Upper lobe of left lung (tissue), 4 donors: ENCODE results near the gene SYMPK.

Experiments used
- EP300 ChIP-seq, 4 donors: sonication (generic); formaldehyde crosslinking; IDR thresholded peaks; one replicate each; pipeline ENCODE4 v1.5.1; 2017; ENCODE audit warnings: antibody characterized with exemption in 4 of 4, control low read depth in 2 of 4
- POLR2A ChIP-seq, 4 donors: fragments of 450-650 bp; IDR thresholded peaks; one replicate each; pipeline ENCODE4 v1.5.1; 2016 to 2017; ENCODE audit warnings: antibody characterized with exemption in 4 of 4, mild to moderate bottlenecking in 2 of 4
- POLR2AphosphoS5 ChIP-seq, 2 donors: sonication (generic); formaldehyde crosslinking; IDR thresholded peaks; one replicate each; pipeline ENCODE4 v1.5.1; 2017; ENCODE audit warnings: antibody characterized with exemption in 2 of 2
- TF ChIP-seq, protein P1 (sequence below), 6 experiments: fragments of 450-650 bp in 4 of 6; fragments of 200-600 bp in 2 of 6; sonication (generic) in 2 of 6; IDR thresholded peaks; one replicate each; pipeline ENCODE4 v1.5.1; 2016 to 2019; ENCODE audit warnings: antibody characterized with exemption in 6 of 6

DNA sequence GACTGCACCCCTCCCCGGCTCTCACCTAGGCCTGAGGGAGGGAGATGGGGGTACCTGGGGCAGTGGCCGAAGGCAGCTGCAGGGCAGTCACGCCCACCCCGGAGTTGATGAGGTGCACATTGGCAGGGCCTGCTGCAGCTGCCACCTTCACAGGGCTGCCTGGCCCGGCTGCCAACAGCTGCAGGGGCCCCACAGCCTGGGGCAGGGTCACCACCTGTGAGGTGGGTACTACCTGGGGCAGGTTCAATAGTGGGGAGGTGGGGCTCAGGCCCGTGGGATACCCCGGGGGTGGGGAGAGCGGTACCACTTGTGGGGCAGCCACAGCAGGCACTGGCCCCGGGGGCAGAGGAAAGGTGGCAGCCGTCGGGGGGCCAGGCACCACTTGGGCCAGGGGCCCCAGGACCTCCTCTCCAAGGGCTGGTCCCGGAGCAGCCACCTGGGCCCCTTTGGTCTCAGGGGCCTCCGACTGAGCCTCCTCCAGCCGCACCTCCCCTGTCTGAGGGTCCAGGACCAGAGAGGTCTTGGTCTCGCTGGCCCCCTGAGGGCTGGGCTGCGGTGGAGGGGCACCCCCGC, 96.6 kb downstream of the SYMPK start:
- TF ChIP-seq, protein P1, sequence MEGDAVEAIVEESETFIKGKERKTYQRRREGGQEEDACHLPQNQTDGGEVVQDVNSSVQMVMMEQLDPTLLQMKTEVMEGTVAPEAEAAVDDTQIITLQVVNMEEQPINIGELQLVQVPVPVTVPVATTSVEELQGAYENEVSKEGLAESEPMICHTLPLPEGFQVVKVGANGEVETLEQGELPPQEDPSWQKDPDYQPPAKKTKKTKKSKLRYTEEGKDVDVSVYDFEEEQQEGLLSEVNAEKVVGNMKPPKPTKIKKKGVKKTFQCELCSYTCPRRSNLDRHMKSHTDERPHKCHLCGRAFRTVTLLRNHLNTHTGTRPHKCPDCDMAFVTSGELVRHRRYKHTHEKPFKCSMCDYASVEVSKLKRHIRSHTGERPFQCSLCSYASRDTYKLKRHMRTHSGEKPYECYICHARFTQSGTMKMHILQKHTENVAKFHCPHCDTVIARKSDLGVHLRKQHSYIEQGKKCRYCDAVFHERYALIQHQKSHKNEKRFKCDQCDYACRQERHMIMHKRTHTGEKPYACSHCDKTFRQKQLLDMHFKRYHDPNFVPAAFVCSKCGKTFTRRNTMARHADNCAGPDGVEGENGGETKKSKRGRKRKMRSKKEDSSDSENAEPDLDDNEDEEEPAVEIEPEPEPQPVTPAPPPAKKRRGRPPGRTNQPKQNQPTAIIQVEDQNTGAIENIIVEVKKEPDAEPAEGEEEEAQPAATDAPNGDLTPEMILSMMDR (IDR thresholded peaks at IDR 0.05) = no peak
- TF ChIP-seq POLR2AphosphoS5 (IDR thresholded peaks at IDR 0.05) (no peak), POLR2A (IDR thresholded peaks at IDR 0.05) (no peak), EP300 (IDR thresholded peaks at IDR 0.05) (no peak)
